BLaER1 (cell line): ENCODE data around the gene SRRM5.
"Not testable (repeated sequence)": the region's sequence is repeated elsewhere in the genome, so short reads cannot be mapped to it uniquely, and the experiment has no call there.

ENCODE experiments used
- H3K27ac ChIP-seq: shearing (Covaris generic); formaldehyde crosslinking; 2 replicates; pipeline ENCODE4 v1.8.1; 2022
- H3K27me3 ChIP-seq: shearing (Covaris generic); formaldehyde crosslinking; 2 replicates; pipeline ENCODE4 v1.8.1; 2022
- H3K36me3 ChIP-seq: shearing (Covaris generic); formaldehyde crosslinking; 2 replicates; pipeline ENCODE4 v1.8.1; 2022
- H3K4me1 ChIP-seq: shearing (Covaris generic); formaldehyde crosslinking; 2 replicates; pipeline ENCODE4 v1.8.1; 2022
- H3K4me2 ChIP-seq: shearing (Covaris generic); formaldehyde crosslinking; 2 replicates; pipeline ENCODE4 v1.8.1; 2022
- H3K4me3 ChIP-seq: shearing (Covaris generic); formaldehyde crosslinking; 2 replicates; pipeline ENCODE4 v1.8.1; 2022
- H3K9ac ChIP-seq: shearing (Covaris generic); formaldehyde crosslinking; 2 replicates; pipeline ENCODE4 v1.8.1; 2022
- H3K9me3 ChIP-seq: shearing (Covaris generic); formaldehyde crosslinking; 2 replicates; pipeline ENCODE4 v1.8.1; 2022
- H4K20me1 ChIP-seq: shearing (Covaris generic); formaldehyde crosslinking; 2 replicates; pipeline ENCODE4 v1.8.1; 2022
- Cebpa-rat ChIP-seq: shearing (Covaris generic); IDR thresholded peaks from 2 replicates; pipeline ENCODE4 v1.8.1; 2022

SRRM5 gene

GRCh38 chr19:43575156-43575950 lies 36.5 kb upstream of the SRRM5 start, which contains the start of the genes PINLYP and XRCC1:
PINLYP (plus strand) TSS chr19:43575801; CDS start chr19:43577192, 1,391 bp downstream.
XRCC1 (minus strand) TSS chr19:43575527; CDS start chr19:43575458, 69 bp downstream.
- Histone ChIP-seq H4K20me1 (no peaks in the 10 kb centered on the region), H3K4me1 (peaks cover 54% of the 10 kb centered on the region), H3K27ac (peak within 1 kb of the TSS; percentile 71), H3K27me3 (no peaks in the 10 kb centered on the region), H3K9me3 (no peaks in the 10 kb centered on the region), H3K9ac (peak within 1 kb of the TSS; percentile 79), H3K4me3 (peak within 1 kb of the TSS; percentile 81), H3K36me3 (peaks cover 30% of the 10 kb centered on the region), H3K4me2 (peak within 1 kb of the TSS; percentile 89)
- TF ChIP-seq Cebpa-rat, result no peak

- H3K36me3 ChIP-seq, result peaks cover 23% of the 10 kb centered on the region
- peaks cover 52% of the 10 kb centered on the region for H3K4me1 ChIP-seq
- no peaks in the 10 kb centered on the region for H3K9me3 ChIP-seq
- TF ChIP-seq Cebpa-rat, result no peak
- H3K27ac ChIP-seq, result peak overlapping the region; percentile 56; the same call in 1 of the 2 replicates
- peak overlapping the region; percentile 81 for H3K4me3 ChIP-seq
- peak overlapping the region; percentile 61; the same call in 1 of the 2 replicates for H3K9ac ChIP-seq
- no peaks in the 10 kb centered on the region for H4K20me1 ChIP-seq
- H3K27me3 ChIP-seq, result no peaks in the 10 kb centered on the region
- peak overlapping the region; percentile 89 for H3K4me2 ChIP-seq
Measured at GRCh38 chr19:43575955-43576878, 35.7 kb upstream of the SRRM5 start.

GRCh38 chr19:43578787-43579186 lies 33.1 kb upstream of the SRRM5 start:
- H3K27ac ChIP-seq, result no peak overlapping the region
- no peak for TF ChIP-seq Cebpa-rat
- no peaks in the 10 kb centered on the region for H4K20me1 ChIP-seq
- H3K4me3 ChIP-seq, result no peak overlapping the region
- H3K4me2 ChIP-seq, result no peak overlapping the region; the same call in 1 of the 2 replicates
- H3K36me3 ChIP-seq, result peaks cover 6% of the 10 kb centered on the region; the same call in 1 of the 2 replicates
- H3K9ac ChIP-seq, result no peak overlapping the region
- H3K9me3 ChIP-seq, result no peaks in the 10 kb centered on the region
- no peaks in the 10 kb centered on the region for H3K27me3 ChIP-seq
- peaks cover 67% of the 10 kb centered on the region for H3K4me1 ChIP-seq

- Histone ChIP-seq H3K4me2 (peak overlapping the region; percentile 35), H3K36me3 (peaks cover 13% of the 10 kb centered on the region), H3K27ac (peak overlapping the region; percentile 56), H3K9ac (peak overlapping the region; percentile 12; the same call in 1 of the 2 replicates), H3K4me3 (no peak overlapping the region), H3K4me1 (peaks cover 74% of the 10 kb centered on the region), H3K27me3 (no peaks in the 10 kb centered on the region), H3K9me3 (peaks cover 11% of the 10 kb centered on the region), H4K20me1 (no peaks in the 10 kb centered on the region)
- TF ChIP-seq Cebpa-rat, result no peak
Measured at GRCh38 chr19:43581467-43581866, 30.4 kb upstream of the SRRM5 start.

- peak overlapping the region; percentile 35 for H3K4me2 ChIP-seq
- H4K20me1 ChIP-seq, result no peaks in the 10 kb centered on the region
- no peak overlapping the region for H3K4me3 ChIP-seq
- H3K9me3 ChIP-seq, result peaks cover 11% of the 10 kb centered on the region
- H3K36me3 ChIP-seq, result peaks cover 20% of the 10 kb centered on the region
- peaks cover 76% of the 10 kb centered on the region for H3K4me1 ChIP-seq
- no peak overlapping the region for H3K27ac ChIP-seq
- no peak overlapping the region for H3K9ac ChIP-seq
- no peaks in the 10 kb centered on the region for H3K27me3 ChIP-seq
- TF ChIP-seq Cebpa-rat, result no peak
Measured at GRCh38 chr19:43582495-43582894, 29.4 kb upstream of the SRRM5 start.

GRCh38 chr19:43584484-43584883 lies 27.4 kb upstream of the SRRM5 start:
- TF ChIP-seq Cebpa-rat, result no peak
- Histone ChIP-seq H3K27ac (peak overlapping the region; percentile 74), H3K36me3 (peaks cover 29% of the 10 kb centered on the region), H3K9me3 (peaks cover 11% of the 10 kb centered on the region), H4K20me1 (no peaks in the 10 kb centered on the region), H3K4me3 (no peak overlapping the region), H3K4me2 (peak overlapping the region; percentile 85), H3K9ac (no peak overlapping the region), H3K27me3 (no peaks in the 10 kb centered on the region), H3K4me1 (peaks cover 74% of the 10 kb centered on the region)

- Histone ChIP-seq H3K27me3 (no peaks in the 10 kb centered on the region), H4K20me1 (peaks cover 9% of the 10 kb centered on the region; the same call in 1 of the 2 replicates), H3K4me3 (no peak overlapping the region), H3K36me3 (peaks cover 48% of the 10 kb centered on the region), H3K9ac (no peak overlapping the region), H3K4me1 (peaks cover 78% of the 10 kb centered on the region), H3K4me2 (0 out of 2 replicates have a peak overlapping the region, but pooled peaks have one; percentile 85), H3K27ac (no peak overlapping the region), H3K9me3 (peaks cover 11% of the 10 kb centered on the region)
- no peak for TF ChIP-seq Cebpa-rat
Measured at GRCh38 chr19:43586346-43586745, 25.5 kb upstream of the SRRM5 start.

- not testable (repeated sequence) for H3K4me3 ChIP-seq, H3K9ac ChIP-seq, H3K4me2 ChIP-seq, H3K27me3 ChIP-seq, H3K27ac ChIP-seq
- H3K36me3 ChIP-seq, result peaks cover 55% of the 10 kb centered on the region
- peaks cover 72% of the 10 kb centered on the region for H3K4me1 ChIP-seq
- H4K20me1 ChIP-seq, result peaks cover 11% of the 10 kb centered on the region; the same call in 1 of the 2 replicates
- peaks cover 11% of the 10 kb centered on the region for H3K9me3 ChIP-seq
Measured at GRCh38 chr19:43587029-43587428, 24.9 kb upstream of the SRRM5 start.

GRCh38 chr19:43589277-43589676 lies 22.6 kb upstream of the SRRM5 start:
- Histone ChIP-seq H3K36me3 (peaks cover 75% of the 10 kb centered on the region), H3K9me3 (peaks cover 11% of the 10 kb centered on the region), H3K27me3 (no peaks in the 10 kb centered on the region), H3K4me1 (peaks cover 59% of the 10 kb centered on the region), H3K4me2 (no peak overlapping the region), H3K27ac (no peak overlapping the region), H3K4me3 (no peak overlapping the region), H3K9ac (no peak overlapping the region), H4K20me1 (peaks cover 33% of the 10 kb centered on the region; the same call in 1 of the 2 replicates)
- TF ChIP-seq Cebpa-rat, result no peak
